K562 (cell line): ENCODE results near the gene NAT9. TPM values are rescaled to one million over a fixed set of nuclear protein-coding genes. Genes with fewer than 3 reads are reported as not detected.

Experiments
- ARID2 ChIP-seq: fragments of 450-650 bp; IDR thresholded peaks from 2 replicates; pipeline ENCODE4 v1.6.1; 2017; ENCODE audit warnings: antibody characterized with exemption, mild to moderate bottlenecking
- EGR1 ChIP-seq: fragments of 450-650 bp; conservative IDR thresholded peaks from 2 replicates; pipeline ENCODE4 v1.6.1; 2017; ENCODE audit warnings: mild to moderate bottlenecking
- KAT2B ChIP-seq: IDR thresholded peaks from one replicate; pipeline ENCODE4 v1.6.1; 2012; ENCODE audit warnings: low read depth, mild to moderate bottlenecking, control low read depth, inconsistent platforms, low read length, moderate library complexity
- MYNN ChIP-seq, 2 experiments: sonication (generic); formaldehyde crosslinking in 1 of 2; IDR thresholded peaks; 2 replicates each; pipeline versions ENCODE4 v1.5.0 to v1.6.1; 2016 to 2020; ENCODE audit warnings: antibody characterized with exemption in 1 of 2, missing genetic modification reagents in 1 of 2
- NONO ChIP-seq, 2 experiments: fragments of 200-400 bp in 1 of 2; fragments of 450-650 bp in 1 of 2; formaldehyde crosslinking in 1 of 2; IDR thresholded peaks; 2 replicates each; pipeline ENCODE4 v1.6.1; 2017; ENCODE audit warnings: low read depth in 2 of 2, mild to moderate bottlenecking in 2 of 2, moderate library complexity in 2 of 2, low read length in 1 of 2
- OTX1 ChIP-seq: fragments of 450-650 bp; formaldehyde crosslinking; IDR thresholded peaks from 2 replicates; pipeline ENCODE4 v1.4.0; 2022; ENCODE audit warnings: mild to moderate bottlenecking
- ZNF431 ChIP-seq: sonication (generic); formaldehyde crosslinking; IDR thresholded peaks from 2 replicates; pipeline ENCODE4 v1.8.0; 2022; ENCODE audit warnings: mild to moderate bottlenecking, missing genetic modification reagents
- polyA plus RNA-seq, 8 experiments: library from polyadenylated mRNA; depleted of rRNA in 4 of 8; stranded (reverse) in 5 of 8; unstranded in 3 of 8; fragments of >200 nt; fragmentation: Nextera tagmentation in 2 of 8; fragmentation: Illumina TruSeq in 1 of 8; extraction: Ambion mirVana in 2 of 8; extraction: Trizol in 1 of 8; gene quantifications; 2 replicates each; pipeline versions ENCODE4 v1.2.1 to v1.2.3, GENCODE V29; 2011 to 2014; ENCODE audit warnings: inconsistent platforms in 1 of 8, missing spikeins in 1 of 8
- total RNA-seq, 7 experiments: library from RNA; depleted of rRNA in 6 of 7; stranded (reverse); fragments of >200 nt in 6 of 7; fragmentation: Illumina TruSeq in 2 of 7; extraction: Trizol in 2 of 7; gene quantifications; 2 replicates each; pipeline versions ENCODE4 v1.2.1 to v1.2.3, GENCODE V29; 2011 to 2021; ENCODE audit warnings: low replicate concordance in 1 of 7
- TF ChIP-seq, protein P1 (sequence below), 3 experiments: IDR thresholded peaks in 2 of 3; conservative IDR thresholded peaks in 1 of 3; 2 replicates each; pipeline ENCODE4 v1.5.1; 2011 to 2012; ENCODE audit warnings: low read length in 3 of 3, mild to moderate bottlenecking in 3 of 3, control low read depth in 2 of 3, improper control_type of control experiment in 1 of 3, inconsistent platforms in 1 of 3, low read depth in 1 of 3, mixed read lengths in 1 of 3, moderate library complexity in 1 of 3; ENCODE audit not compliant: insufficient read depth in 2 of 3

The NAT9 gene
- total and polyA plus RNA-seq, 9 of the 15 experiments (the other 6 are each of a cell fraction or from before 2014, with no cell fraction given) = 4.2 to 63.6 (median 40.8) TPM

DNA sequence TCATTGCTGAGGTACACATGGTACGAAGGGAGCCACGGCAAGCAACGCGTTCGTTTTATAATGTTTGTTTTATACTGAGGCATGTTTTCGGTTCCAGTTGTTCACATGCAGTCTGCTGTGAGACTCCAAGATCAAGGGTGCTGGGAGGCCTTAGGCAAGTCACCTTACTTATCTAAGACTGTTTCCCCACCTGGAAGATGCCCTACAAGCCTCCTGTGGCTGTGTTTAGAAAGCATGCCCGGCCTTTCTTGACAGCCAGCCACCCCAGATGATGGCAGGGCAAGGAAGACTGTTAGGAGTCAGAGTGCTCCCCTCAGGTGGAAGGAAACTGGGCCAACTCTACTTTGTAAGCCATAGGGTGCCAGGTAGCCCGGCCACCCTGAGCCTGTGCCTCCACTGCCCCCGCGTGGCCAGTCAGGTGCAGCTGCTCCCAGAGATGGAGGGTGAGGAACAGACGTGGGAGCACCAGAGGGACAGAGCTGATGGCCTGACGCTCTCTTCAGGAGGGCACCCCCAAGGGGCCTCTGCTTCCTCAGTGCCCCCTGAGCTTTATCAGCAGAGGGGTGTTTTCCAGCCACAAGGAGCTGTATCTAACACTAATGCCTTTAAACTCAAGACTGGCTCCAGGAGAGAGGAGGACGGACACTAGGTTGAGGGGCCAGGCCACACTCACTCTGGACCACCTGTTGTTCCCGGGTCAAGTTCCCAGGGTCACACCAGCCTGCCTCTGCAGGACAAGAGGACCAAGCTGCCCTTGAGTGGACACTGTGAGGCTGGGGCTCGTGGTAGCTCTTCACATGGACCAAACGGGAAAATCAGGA is 5.4 kb downstream of the NAT9 start (continued):
- TF ChIP-seq NONO (IDR thresholded peaks at IDR 0.05; ENCODE audit: low read depth in 2 of 2, low read length in 1 of 2) (no peak), ZNF431 (no peak), ARID2 (peak; percentile 23; the same call in 1 of the 2 replicates), EGR1 (no peak), MYNN (IDR thresholded peaks at IDR 0.05) (peak; percentile 25; the same call in 1 of the 2 replicates), MYNN (CRISPR knock-in tag; IDR thresholded peaks at IDR 0.05) (no peak), OTX1 (CRISPR knock-in tag) (no peak), KAT2B (no peak)
- TF ChIP-seq, protein P1, sequence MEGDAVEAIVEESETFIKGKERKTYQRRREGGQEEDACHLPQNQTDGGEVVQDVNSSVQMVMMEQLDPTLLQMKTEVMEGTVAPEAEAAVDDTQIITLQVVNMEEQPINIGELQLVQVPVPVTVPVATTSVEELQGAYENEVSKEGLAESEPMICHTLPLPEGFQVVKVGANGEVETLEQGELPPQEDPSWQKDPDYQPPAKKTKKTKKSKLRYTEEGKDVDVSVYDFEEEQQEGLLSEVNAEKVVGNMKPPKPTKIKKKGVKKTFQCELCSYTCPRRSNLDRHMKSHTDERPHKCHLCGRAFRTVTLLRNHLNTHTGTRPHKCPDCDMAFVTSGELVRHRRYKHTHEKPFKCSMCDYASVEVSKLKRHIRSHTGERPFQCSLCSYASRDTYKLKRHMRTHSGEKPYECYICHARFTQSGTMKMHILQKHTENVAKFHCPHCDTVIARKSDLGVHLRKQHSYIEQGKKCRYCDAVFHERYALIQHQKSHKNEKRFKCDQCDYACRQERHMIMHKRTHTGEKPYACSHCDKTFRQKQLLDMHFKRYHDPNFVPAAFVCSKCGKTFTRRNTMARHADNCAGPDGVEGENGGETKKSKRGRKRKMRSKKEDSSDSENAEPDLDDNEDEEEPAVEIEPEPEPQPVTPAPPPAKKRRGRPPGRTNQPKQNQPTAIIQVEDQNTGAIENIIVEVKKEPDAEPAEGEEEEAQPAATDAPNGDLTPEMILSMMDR (IDR thresholded peaks at IDR 0.05 in 2 of 3, conservative IDR thresholded peaks at IDR 0.05 in 1 of 3; ENCODE audit: insufficient read depth in 2 of 3, low read depth in 1 of 3, low read length in 3 of 3) = peak; percentile 83 to 90 (median 88)
